Stimulated activated CD4-positive, alpha-beta T cell treated with anti-CD3 and anti-CD28 coated beads, TNF-alpha, amount 100 ng/mL, for 1 hour (primary cell): ENCODE data around the gene AK6.
"Not testable (repeated sequence)": the region's sequence is repeated elsewhere in the genome, so short reads cannot be mapped to it uniquely, and the experiment has no call there.

Source experiments
- DNase-seq, 3 donors: peaks; one replicate each; pipeline ENCODE4 v3.0.0-alpha.2; 2020; ENCODE audit warnings: low read depth in 3 of 3, low spot score in 1 of 3

AK6 gene

DNA sequence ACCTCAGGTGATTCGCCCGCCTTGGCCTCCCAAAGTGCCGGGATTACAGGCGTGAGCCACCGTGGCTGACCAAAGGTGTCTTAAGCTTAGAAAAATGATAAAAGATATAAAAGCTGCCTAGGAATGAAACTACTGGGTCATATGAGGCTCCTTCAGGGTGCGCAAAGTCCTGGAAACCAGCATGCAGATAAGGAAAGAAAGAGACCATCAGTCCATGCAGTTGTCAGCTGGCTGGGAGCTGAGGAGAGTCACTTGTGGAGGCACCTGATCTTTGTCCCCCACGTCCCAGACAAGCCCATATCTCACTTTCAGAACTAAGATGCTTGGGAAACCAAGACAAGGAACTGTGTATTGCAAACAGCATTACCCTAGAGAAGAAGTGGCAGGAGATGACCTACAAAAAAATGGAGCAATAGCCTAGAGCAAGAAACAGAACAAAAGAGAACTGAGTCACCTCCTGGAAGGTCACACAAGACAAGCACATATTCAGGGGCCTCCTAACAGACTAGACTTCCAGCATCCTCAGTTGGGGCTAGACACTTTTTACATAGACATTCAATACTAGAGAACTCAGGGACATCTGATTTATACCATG is 33.9 kb downstream of the AK6 start:
- DNase-seq, result no peak

GRCh38 chr5:69334793-69335268 is 34.5 kb downstream of the AK6 start:
- peak; percentile 38 to 51 (median 45) for DNase-seq

DNA sequence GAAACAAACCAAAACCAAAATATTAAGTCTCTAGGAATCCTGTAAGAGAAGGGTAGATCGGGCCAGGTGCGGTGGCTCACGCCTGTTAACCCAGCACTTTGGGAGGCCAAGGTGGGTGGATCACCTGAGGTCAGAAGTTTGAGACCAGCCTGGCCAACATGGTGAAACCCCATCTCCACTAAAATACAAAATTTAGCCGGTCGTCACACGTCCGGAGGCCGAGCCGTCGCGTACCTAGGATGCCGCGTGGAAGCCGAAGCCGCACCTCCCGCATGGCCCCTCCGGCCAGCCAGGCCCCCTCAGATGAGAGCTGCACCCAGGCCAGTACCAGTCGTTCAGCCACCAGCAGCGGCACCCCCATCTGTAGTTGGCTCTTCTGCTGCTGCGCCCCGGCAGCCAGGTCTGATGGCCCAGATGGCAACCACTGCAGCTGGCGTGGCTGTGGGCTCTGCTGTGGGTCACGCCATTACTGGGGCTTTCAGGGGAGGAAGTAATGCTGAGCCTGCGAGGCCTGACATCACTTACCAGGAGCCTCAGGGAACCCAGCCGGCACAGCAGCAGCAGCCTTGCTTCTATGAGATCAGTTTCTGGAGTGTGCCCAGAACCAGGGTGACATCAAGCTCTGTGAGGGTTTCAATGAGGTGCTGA is 35.5 kb downstream of the AK6 start:
- DNase-seq, result not testable (repeated sequence)

GRCh38 chr5:69331528-69332445 is 37.5 kb downstream of the AK6 start:
- no peak for DNase-seq

DNA sequence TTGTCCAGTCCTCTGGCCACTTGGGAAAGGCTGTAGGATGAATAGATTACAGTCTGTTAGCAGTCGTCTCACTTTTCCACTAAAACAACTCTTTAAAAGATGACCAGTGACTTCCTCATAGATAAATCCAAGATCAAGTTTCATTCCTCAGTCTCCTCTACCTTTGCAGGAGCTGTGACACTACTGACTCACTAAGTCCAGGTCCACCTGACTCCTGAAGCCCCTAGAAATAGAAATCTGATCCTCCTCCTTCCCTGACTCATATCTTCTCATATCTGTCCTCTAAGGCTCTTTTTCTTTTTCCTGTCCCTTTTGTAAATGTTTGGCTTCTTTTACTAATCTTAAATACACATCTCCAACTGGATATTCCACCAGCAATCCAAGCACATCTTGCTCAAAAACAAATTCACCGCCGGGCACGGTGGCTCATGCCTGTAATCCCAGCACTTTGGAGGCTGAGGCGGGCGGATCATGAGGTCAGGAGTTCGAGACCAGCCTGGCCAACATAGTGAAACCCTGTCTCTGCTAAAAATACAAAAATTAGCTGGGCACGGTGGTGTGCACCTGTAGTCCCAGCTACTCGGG is 39.3 kb downstream of the AK6 start:
- no peak for DNase-seq

GRCh38 chr5:69326365-69326764 is 43.0 kb downstream of the AK6 start:
- no peak for DNase-seq

GRCh38 chr5:69317391-69317790 is 51.9 kb downstream of the AK6 start:
- no peak for DNase-seq

DNA sequence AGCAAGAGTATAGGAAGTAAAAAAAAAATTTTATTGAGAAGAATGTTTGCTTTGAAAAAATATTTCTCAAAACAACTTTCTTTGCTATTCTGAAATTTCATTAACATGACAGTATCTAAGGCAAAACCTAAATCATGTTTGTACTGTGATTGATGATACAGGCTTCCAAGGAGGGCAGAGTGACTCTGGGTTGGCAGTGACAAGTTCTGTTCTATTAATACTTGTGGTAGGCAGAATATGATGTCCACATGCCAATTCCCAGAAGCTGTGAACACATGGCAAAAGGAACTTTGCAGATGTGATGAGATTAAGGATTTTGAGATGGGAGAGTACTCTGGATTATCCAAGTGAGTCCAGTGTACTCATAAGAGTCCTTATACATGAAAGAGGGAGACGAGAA is 53.3 kb downstream of the AK6 start:
- no peak for DNase-seq

DNA sequence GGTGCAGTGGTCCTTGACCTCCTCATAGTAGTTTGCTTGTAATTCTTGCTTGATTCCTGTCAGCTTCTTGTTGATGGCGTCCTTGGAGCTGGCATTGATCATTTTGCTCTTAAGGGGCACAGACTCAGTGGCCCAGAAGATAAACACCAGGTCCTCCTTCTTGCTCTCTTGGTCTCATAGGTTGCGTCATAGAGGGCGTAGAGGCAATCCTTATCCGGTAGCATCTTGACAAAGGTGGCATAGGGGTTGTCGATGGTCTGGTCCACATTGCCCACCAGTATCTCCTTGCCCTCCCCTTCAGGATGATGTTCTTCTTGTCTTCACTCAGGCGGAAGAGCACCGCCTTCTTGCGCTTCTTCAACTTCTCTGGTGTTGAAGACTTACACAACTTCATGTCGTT is 55.9 kb downstream of the AK6 start:
- DNase-seq, result no peak

DNA sequence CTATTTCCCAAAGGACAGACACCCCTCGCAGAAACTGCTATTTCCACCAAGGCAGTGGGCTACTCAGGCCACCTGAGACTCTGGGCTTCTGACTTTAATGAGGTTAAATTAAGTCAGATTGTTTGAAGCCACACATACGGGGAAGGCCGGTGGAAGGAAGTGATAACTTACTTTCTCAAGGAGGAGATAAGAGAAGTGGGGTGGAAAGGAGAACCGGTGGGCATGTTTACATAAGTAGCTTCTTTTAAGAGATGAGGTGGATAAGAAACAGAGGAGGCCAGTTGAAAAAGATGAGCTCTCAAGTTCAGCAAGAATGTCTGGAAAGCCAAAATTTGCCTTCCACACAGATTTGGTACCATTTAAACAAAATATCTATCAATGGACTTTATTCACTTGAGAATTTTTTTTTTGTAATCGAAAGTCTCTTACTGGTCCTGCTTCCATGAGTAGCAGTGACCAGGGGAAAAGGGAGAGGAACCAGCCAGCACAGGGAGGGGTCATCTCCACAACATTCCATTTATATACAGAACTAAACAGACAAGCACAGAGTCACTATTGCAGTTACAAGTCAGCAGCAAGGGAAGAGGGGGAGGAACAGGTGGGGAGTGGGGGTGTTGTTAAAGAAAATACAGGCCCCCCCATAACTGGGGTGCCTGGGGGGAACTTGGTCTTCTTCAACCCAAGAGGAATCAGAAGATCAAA is 56.7 kb downstream of the AK6 start:
- DNase-seq, result no peak

DNA sequence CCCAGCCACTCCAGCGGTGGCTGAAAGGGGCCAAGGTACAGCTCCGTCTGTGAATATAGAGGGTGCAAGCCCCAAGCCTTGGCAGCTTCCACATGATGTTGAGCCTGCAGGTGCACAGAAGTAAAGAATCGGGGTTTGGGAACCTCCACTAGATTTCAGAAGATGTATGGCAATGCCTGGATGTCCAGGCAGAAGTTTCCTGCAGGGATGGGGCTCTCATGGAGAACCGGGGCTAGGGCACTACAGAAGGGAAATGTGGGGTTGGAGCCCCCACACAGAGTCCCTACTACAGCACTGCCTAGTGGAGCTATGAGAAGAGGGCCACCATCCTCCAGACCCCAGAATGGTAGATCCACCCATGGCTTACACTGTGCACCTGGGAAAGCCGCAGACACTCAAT is 59.9 kb downstream of the AK6 start:
- DNase-seq, result no peak

DNA sequence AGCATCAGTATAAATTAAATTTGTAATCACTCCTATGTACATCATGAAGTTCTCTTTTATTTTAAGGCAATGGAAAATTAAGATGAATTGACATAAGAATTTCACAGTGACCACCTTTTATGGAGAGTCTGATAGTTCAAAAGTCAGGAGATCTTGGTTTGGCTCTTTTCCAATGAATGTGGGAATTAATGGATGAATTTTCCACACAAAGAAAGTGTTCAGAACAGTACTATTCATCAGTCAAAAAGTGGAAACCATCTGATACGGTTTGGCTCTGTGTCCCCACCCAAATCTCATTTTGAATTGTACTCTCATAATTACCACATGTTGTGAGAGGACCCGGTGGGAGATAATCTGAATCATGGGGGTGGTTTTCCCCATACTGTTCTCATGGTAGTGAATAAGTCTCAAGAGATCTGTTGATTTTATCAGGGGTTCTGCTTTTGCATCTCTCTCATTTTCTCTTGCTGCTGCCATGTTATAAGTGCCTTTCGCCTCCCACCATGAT is 61.2 kb downstream of the AK6 start:
- no peak for DNase-seq

GRCh38 chr5:69305512-69305911 is 63.8 kb downstream of the AK6 start:
- no peak for DNase-seq
